HepG2 (cell line): Measurements from ENCODE around the gene RNFT1. TPM values are rescaled to one million over a fixed set of nuclear protein-coding genes. Genes with fewer than 3 reads are reported as not detected.
A peak's percentile ranks its signal among the peaks of the same experiment; 100 is the strongest.

Experiments used
- HMG20B ChIP-seq: conservative IDR thresholded peaks from 2 replicates; pipeline ENCODE4 v1.6.1; 2016; ENCODE audit warnings: missing genetic modification reagents, missing compliant biosample characterization
- HNF1B ChIP-seq: sonication (generic); formaldehyde crosslinking; IDR thresholded peaks from 2 replicates; pipeline ENCODE4 v1.5.1; 2020; ENCODE audit warnings: mild to moderate bottlenecking, moderate library complexity, missing genetic modification reagents
- SKIL ChIP-seq: sonication (generic); formaldehyde crosslinking; IDR thresholded peaks from 2 replicates; pipeline ENCODE4 v1.8.0; 2022; ENCODE audit warnings: missing genetic modification reagents, mild to moderate bottlenecking, moderate library complexity, borderline replicate concordance
- SPEN ChIP-seq: sonication (generic); formaldehyde crosslinking; IDR thresholded peaks from 2 replicates; pipeline ENCODE4 v1.5.1; 2020; ENCODE audit warnings: low read depth, mild to moderate bottlenecking, missing genetic modification reagents
- STAT6 ChIP-seq: sonication (generic); formaldehyde crosslinking; IDR thresholded peaks from 2 replicates; pipeline ENCODE4 v1.4.0; 2020; ENCODE audit warnings: missing genetic modification reagents, mild to moderate bottlenecking, borderline replicate concordance
- TIGD3 ChIP-seq: sonication (generic); formaldehyde crosslinking; IDR thresholded peaks from 2 replicates; pipeline ENCODE4 v1.5.1; 2020; ENCODE audit warnings: mild to moderate bottlenecking, missing genetic modification reagents, borderline replicate concordance
- polyA plus RNA-seq, 8 experiments: library from polyadenylated mRNA; depleted of rRNA in 3 of 8; stranded (reverse) in 7 of 8; unstranded in 1 of 8; fragments of >200 nt; fragmentation: Illumina TruSeq in 4 of 8; extraction: Trizol in 4 of 8; gene quantifications; 2 replicates each; pipeline versions ENCODE4 v1.2.1 to v1.2.3, GENCODE V29; 2011 to 2016; ENCODE audit warnings: low read depth in 4 of 8, missing spikeins in 1 of 8, mixed read lengths in 1 of 8; ENCODE audit not compliant: insufficient read depth in 1 of 8
- total RNA-seq, 5 experiments: library from RNA; depleted of rRNA; stranded (reverse); fragments of >200 nt; fragmentation: Illumina TruSeq; extraction: Trizol; gene quantifications; 2 replicates each; pipeline ENCODE4 v1.2.3, GENCODE V29; 2016; ENCODE audit warnings: low read depth in 1 of 5
- TF ChIP-seq, protein P1 (sequence below): sonication (generic); formaldehyde crosslinking; IDR thresholded peaks from 2 replicates; pipeline ENCODE4 v1.5.1; 2020; ENCODE audit warnings: mild to moderate bottlenecking, missing genetic modification reagents, moderate library complexity
- TF ChIP-seq, protein P2 (sequence below): sonication (generic); formaldehyde crosslinking; IDR thresholded peaks from 2 replicates; pipeline ENCODE4 v1.4.0; 2020; ENCODE audit warnings: missing genetic modification reagents, borderline replicate concordance

RNFT1 gene
- total and polyA plus RNA-seq, 2 of the 13 experiments (the other 11 are each of a cell fraction or from before 2014, with no cell fraction given): 19.1 to 22.1 TPM

- TF ChIP-seq SKIL (peak; percentile 68; the same call in 1 of the 2 replicates), TIGD3 (CRISPR knock-in tag) (no peak), HNF1B (peak; percentile 78), SPEN (CRISPR knock-in tag) (no peak), STAT6 (peak; percentile 54; the same call in 1 of the 2 replicates), HMG20B (CRISPR knock-in tag) (no peak)
- TF ChIP-seq, protein P1, sequence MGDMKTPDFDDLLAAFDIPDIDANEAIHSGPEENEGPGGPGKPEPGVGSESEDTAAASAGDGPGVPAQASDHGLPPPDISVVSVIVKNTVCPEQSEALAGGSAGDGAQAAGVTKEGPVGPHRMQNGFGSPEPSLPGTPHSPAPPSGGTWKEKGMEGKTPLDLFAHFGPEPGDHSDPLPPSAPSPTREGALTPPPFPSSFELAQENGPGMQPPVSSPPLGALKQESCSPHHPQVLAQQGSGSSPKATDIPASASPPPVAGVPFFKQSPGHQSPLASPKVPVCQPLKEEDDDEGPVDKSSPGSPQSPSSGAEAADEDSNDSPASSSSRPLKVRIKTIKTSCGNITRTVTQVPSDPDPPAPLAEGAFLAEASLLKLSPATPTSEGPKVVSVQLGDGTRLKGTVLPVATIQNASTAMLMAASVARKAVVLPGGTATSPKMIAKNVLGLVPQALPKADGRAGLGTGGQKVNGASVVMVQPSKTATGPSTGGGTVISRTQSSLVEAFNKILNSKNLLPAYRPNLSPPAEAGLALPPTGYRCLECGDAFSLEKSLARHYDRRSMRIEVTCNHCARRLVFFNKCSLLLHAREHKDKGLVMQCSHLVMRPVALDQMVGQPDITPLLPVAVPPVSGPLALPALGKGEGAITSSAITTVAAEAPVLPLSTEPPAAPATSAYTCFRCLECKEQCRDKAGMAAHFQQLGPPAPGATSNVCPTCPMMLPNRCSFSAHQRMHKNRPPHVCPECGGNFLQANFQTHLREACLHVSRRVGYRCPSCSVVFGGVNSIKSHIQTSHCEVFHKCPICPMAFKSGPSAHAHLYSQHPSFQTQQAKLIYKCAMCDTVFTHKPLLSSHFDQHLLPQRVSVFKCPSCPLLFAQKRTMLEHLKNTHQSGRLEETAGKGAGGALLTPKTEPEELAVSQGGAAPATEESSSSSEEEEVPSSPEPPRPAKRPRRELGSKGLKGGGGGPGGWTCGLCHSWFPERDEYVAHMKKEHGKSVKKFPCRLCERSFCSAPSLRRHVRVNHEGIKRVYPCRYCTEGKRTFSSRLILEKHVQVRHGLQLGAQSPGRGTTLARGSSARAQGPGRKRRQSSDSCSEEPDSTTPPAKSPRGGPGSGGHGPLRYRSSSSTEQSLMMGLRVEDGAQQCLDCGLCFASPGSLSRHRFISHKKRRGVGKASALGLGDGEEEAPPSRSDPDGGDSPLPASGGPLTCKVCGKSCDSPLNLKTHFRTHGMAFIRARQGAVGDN (CRISPR knock-in tag): peak; percentile 93
- TF ChIP-seq, protein P2, sequence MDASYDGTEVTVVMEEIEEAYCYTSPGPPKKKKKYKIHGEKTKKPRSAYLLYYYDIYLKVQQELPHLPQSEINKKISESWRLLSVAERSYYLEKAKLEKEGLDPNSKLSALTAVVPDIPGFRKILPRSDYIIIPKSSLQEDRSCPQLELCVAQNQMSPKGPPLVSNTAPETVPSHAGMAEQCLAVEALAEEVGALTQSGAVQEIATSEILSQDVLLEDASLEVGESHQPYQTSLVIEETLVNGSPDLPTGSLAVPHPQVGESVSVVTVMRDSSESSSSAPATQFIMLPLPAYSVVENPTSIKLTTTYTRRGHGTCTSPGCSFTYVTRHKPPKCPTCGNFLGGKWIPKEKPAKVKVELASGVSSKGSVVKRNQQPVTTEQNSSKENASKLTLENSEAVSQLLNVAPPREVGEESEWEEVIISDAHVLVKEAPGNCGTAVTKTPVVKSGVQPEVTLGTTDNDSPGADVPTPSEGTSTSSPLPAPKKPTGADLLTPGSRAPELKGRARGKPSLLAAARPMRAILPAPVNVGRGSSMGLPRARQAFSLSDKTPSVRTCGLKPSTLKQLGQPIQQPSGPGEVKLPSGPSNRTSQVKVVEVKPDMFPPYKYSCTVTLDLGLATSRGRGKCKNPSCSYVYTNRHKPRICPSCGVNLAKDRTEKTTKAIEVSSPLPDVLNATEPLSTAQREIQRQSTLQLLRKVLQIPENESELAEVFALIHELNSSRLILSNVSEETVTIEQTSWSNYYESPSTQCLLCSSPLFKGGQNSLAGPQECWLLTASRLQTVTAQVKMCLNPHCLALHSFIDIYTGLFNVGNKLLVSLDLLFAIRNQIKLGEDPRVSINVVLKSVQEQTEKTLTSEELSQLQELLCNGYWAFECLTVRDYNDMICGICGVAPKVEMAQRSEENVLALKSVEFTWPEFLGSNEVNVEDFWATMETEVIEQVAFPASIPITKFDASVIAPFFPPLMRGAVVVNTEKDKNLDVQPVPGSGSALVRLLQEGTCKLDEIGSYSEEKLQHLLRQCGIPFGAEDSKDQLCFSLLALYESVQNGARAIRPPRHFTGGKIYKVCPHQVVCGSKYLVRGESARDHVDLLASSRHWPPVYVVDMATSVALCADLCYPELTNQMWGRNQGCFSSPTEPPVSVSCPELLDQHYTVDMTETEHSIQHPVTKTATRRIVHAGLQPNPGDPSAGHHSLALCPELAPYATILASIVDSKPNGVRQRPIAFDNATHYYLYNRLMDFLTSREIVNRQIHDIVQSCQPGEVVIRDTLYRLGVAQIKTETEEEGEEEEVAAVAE (CRISPR knock-in tag): no peak; the same call in 1 of the 2 replicates
These were observed at the start of gene RNFT1 (continued) for GRCh38 chr17:59964482-59965328.
